Measurements from ENCODE around the gene INHBC. TPM values are rescaled to one million over a fixed set of nuclear protein-coding genes. Genes with fewer than 3 reads are reported as not detected.
"Not testable (repeated sequence)": the region's sequence is repeated elsewhere in the genome, so short reads cannot be mapped to it uniquely, and the experiment has no call there.

Gene INHBC
- total RNA-seq, 3 donors from 2014 or later = not detected

GRCh38 chr12:57441846-57442427 lies 7.4 kb downstream of the INHBC start:
- Histone ChIP-seq H3K4me3 (no peak overlapping the region), H3K27me3 (no peaks in the 10 kb centered on the region), H3K27ac (no peak overlapping the region), H3K9me3 (no peaks in the 10 kb centered on the region), H3K36me3 (no peaks in the 10 kb centered on the region), H3K4me1 (no peaks in the 10 kb centered on the region)
- TF ChIP-seq POLR2AphosphoS5 (IDR thresholded peaks at IDR 0.05) = no peak
- TF ChIP-seq CTCF (IDR thresholded peaks at IDR 0.05) = no peak
- no peak for TF ChIP-seq POLR2A (IDR thresholded peaks at IDR 0.05)
- DNase-seq (ENCODE audit: low spot score in 2 of 2) = no peak
- intact Hi-C loops (cut with DNase I; ENCODE audit: low total_unique reads) = no loop called here

- intact Hi-C loops (cut with DNase I; ENCODE audit: low total_unique reads); H3K36me3 ChIP-seq; H3K27ac ChIP-seq; H3K4me3 ChIP-seq; H3K9me3 ChIP-seq; H3K4me1 ChIP-seq; H3K27me3 ChIP-seq: not testable (repeated sequence)
- peak in 1 of 2 donors; percentile 2 for DNase-seq (ENCODE audit: low spot score in 2 of 2)
Measured at GRCh38 chr12:57444337-57444736, 9.8 kb downstream of the INHBC start.

- Histone ChIP-seq H3K27ac (no peak overlapping the region), H3K36me3 (no peaks in the 10 kb centered on the region), H3K4me1 (no peaks in the 10 kb centered on the region), H3K9me3 (no peaks in the 10 kb centered on the region), H3K27me3 (no peaks in the 10 kb centered on the region), H3K4me3 (no peak overlapping the region)
- peak in 1 of 2 donors; percentile 14 for DNase-seq (ENCODE audit: low spot score in 2 of 2)
- intact Hi-C loops (cut with DNase I; ENCODE audit: low total_unique reads) = no loop called here
- TF ChIP-seq POLR2AphosphoS5 (IDR thresholded peaks at IDR 0.05) = no peak
- TF ChIP-seq POLR2A (IDR thresholded peaks at IDR 0.05) = no peak
- no peak for TF ChIP-seq CTCF (IDR thresholded peaks at IDR 0.05)
Measured at GRCh38 chr12:57444744-57445143, 10.2 kb downstream of the INHBC start.

GRCh38 chr12:57446292-57446960 lies 11.8 kb downstream of the INHBC start:
- H3K4me1 ChIP-seq = no peaks in the 10 kb centered on the region
- H3K27me3 ChIP-seq = no peaks in the 10 kb centered on the region
- no peak overlapping the region for H3K27ac ChIP-seq
- DNase-seq (ENCODE audit: low spot score in 2 of 2) = no peak
- TF ChIP-seq CTCF (IDR thresholded peaks at IDR 0.05) (no peak), POLR2A (IDR thresholded peaks at IDR 0.05) (no peak), POLR2AphosphoS5 (IDR thresholded peaks at IDR 0.05) (no peak)
- intact Hi-C loops (cut with DNase I; ENCODE audit: low total_unique reads) = no loop called here
- no peaks in the 10 kb centered on the region for H3K36me3 ChIP-seq
- H3K9me3 ChIP-seq = no peaks in the 10 kb centered on the region
- no peak overlapping the region for H3K4me3 ChIP-seq

GRCh38 chr12:57448669-57449068 lies 14.1 kb downstream of the INHBC start:
- H3K27me3 ChIP-seq = no peaks in the 10 kb centered on the region
- intact Hi-C loops (cut with DNase I; ENCODE audit: low total_unique reads) = no loop called here
- no peak overlapping the region for H3K27ac ChIP-seq
- H3K4me1 ChIP-seq = no peaks in the 10 kb centered on the region
- DNase-seq (ENCODE audit: low spot score in 2 of 2) = no peak
- H3K9me3 ChIP-seq = no peaks in the 10 kb centered on the region
- no peaks in the 10 kb centered on the region for H3K36me3 ChIP-seq
- H3K4me3 ChIP-seq = no peak overlapping the region
- TF ChIP-seq CTCF (IDR thresholded peaks at IDR 0.05) (no peak), POLR2AphosphoS5 (IDR thresholded peaks at IDR 0.05) (no peak), POLR2A (IDR thresholded peaks at IDR 0.05) (no peak)

Measured in breast epithelium (tissue), 4 donors.